WTC11 (cell line): ENCODE results near the gene TIMM10B.

Experiments
- ATF2 ChIP-seq: sonication (generic); formaldehyde crosslinking; IDR thresholded peaks from 2 replicates; pipeline ENCODE4 v1.8.1; 2022; ENCODE audit warnings: low read depth, missing genetic modification reagents, borderline replicate concordance
- CTCF ChIP-seq: fragments of 200-600 bp; IDR thresholded peaks from 2 replicates; pipeline ENCODE4 v1.8.0; 2022; ENCODE audit warnings: antibody characterized with exemption
- E2F5 ChIP-seq: sonication (generic); formaldehyde crosslinking; IDR thresholded peaks from 2 replicates; pipeline ENCODE4 v1.8.1; 2022; ENCODE audit warnings: mild to moderate bottlenecking, moderate library complexity, missing genetic modification reagents
- ESRRA ChIP-seq: sonication (generic); formaldehyde crosslinking; IDR thresholded peaks from 2 replicates; pipeline ENCODE4 v1.8.1; 2022; ENCODE audit warnings: mild to moderate bottlenecking, missing genetic modification reagents, borderline replicate concordance
- JUN ChIP-seq: sonication (generic); formaldehyde crosslinking; IDR thresholded peaks from 2 replicates; pipeline ENCODE4 v1.8.0; 2023; ENCODE audit warnings: mild to moderate bottlenecking, missing genetic modification reagents
- KAT7 ChIP-seq: sonication (generic); formaldehyde crosslinking; IDR thresholded peaks from 2 replicates; pipeline ENCODE4 v1.8.1; 2023; ENCODE audit warnings: missing genetic modification reagents, mild to moderate bottlenecking, borderline replicate concordance
- MAX ChIP-seq: sonication (generic); formaldehyde crosslinking; IDR thresholded peaks from 2 replicates; pipeline ENCODE4 v1.8.0; 2022; ENCODE audit warnings: mild to moderate bottlenecking, missing genetic modification reagents
- SP1 ChIP-seq: sonication (generic); formaldehyde crosslinking; conservative IDR thresholded peaks from 2 replicates; pipeline ENCODE4 v1.8.1; 2022; ENCODE audit warnings: missing genetic modification reagents
- TCF7 ChIP-seq: sonication (generic); formaldehyde crosslinking; IDR thresholded peaks from 2 replicates; pipeline ENCODE4 v1.8.0; 2022; ENCODE audit warnings: mild to moderate bottlenecking, low read depth, missing genetic modification reagents, moderate library complexity
- ZNF263 ChIP-seq: sonication (generic); formaldehyde crosslinking; IDR thresholded peaks from 2 replicates; pipeline ENCODE4 v1.8.1; 2022; ENCODE audit warnings: low read depth, mild to moderate bottlenecking, moderate library complexity, missing genetic modification reagents
- ZNF671 ChIP-seq: fragments of 250-450 bp; sonication (Bioruptor Pico); IDR thresholded peaks from 2 replicates; pipeline ENCODE4 v1.8.0; 2021; ENCODE audit warnings: mild to moderate bottlenecking
- TF ChIP-seq, protein P1 (sequence below): sonication (generic); formaldehyde crosslinking; IDR thresholded peaks from 2 replicates; pipeline ENCODE4 v1.8.1; 2023; ENCODE audit warnings: mild to moderate bottlenecking, missing genetic modification reagents, borderline replicate concordance

- TF ChIP-seq CTCF: no peak
- no peak for TF ChIP-seq TCF7 (CRISPR knock-in tag)
- no peak for TF ChIP-seq SP1 (CRISPR knock-in tag)
- no peak for TF ChIP-seq E2F5 (CRISPR knock-in tag)
- no peak for TF ChIP-seq MAX (CRISPR knock-in tag)
- TF ChIP-seq ATF2 (CRISPR knock-in tag): no peak
- no peak for TF ChIP-seq KAT7 (CRISPR knock-in tag)
- TF ChIP-seq ZNF671 (CRISPR knock-in tag): no peak
- TF ChIP-seq JUN (CRISPR knock-in tag): no peak
- no peak for TF ChIP-seq ZNF263 (CRISPR knock-in tag)
- TF ChIP-seq, protein P1, sequence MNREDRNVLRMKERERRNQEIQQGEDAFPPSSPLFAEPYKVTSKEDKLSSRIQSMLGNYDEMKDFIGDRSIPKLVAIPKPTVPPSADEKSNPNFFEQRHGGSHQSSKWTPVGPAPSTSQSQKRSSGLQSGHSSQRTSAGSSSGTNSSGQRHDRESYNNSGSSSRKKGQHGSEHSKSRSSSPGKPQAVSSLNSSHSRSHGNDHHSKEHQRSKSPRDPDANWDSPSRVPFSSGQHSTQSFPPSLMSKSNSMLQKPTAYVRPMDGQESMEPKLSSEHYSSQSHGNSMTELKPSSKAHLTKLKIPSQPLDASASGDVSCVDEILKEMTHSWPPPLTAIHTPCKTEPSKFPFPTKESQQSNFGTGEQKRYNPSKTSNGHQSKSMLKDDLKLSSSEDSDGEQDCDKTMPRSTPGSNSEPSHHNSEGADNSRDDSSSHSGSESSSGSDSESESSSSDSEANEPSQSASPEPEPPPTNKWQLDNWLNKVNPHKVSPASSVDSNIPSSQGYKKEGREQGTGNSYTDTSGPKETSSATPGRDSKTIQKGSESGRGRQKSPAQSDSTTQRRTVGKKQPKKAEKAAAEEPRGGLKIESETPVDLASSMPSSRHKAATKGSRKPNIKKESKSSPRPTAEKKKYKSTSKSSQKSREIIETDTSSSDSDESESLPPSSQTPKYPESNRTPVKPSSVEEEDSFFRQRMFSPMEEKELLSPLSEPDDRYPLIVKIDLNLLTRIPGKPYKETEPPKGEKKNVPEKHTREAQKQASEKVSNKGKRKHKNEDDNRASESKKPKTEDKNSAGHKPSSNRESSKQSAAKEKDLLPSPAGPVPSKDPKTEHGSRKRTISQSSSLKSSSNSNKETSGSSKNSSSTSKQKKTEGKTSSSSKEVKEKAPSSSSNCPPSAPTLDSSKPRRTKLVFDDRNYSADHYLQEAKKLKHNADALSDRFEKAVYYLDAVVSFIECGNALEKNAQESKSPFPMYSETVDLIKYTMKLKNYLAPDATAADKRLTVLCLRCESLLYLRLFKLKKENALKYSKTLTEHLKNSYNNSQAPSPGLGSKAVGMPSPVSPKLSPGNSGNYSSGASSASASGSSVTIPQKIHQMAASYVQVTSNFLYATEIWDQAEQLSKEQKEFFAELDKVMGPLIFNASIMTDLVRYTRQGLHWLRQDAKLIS (CRISPR knock-in tag): no peak
- no peak for TF ChIP-seq ESRRA
These were observed 16.0 kb downstream of the TIMM10B start, which contains the start of gene DNHD1 for GRCh38 chr11:6497069-6497839.
